Measurements from ENCODE around the gene MRTFA.
"Not testable (repeated sequence)": the region's sequence is repeated elsewhere in the genome, so short reads cannot be mapped to it uniquely, and the experiment has no call there.

MRTFA gene

DNA sequence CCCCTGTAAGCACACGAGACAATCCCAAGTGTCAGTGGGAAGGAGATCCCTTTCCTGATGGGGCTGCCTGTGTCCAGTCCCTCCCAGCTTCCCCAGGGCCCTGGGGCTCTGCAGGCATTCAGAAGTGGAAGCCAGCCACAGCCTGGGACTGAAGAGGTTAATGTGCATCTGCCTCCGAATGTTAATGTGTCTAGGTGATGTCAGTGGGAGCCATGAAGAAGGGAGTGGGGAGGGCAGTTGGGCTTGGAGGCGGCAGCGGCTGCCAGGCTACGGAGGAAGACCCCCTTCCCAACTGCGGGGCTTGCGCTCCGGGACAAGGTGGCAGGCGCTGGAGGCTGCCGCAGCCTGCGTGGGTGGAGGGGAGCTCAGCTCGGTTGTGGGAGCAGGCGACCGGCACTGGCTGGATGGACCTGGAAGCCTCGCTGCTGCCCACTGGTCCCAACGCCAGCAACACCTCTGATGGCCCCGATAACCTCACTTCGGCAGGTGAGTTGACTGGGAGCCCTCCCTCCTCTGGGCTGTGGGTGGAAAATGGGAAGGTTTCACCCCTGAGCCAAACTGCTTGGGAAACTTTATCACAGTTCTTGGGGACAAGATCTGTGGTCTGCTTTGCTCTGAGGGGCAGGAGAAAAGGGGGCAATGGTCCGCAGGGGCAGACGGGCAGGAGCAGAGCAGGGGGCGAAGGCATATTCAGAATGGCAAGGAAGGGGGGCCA, 42.9 kb upstream of the MRTFA start, which contains the start of gene MCHR1:
TSS of gene MCHR1 (plus strand) at position 236 of the 715 bp plus-strand sequence. CDS start at position 405, 169 bp downstream.
- DNase-seq (ENCODE audit: low spot score): no peak
- TF ChIP-seq, protein P1, sequence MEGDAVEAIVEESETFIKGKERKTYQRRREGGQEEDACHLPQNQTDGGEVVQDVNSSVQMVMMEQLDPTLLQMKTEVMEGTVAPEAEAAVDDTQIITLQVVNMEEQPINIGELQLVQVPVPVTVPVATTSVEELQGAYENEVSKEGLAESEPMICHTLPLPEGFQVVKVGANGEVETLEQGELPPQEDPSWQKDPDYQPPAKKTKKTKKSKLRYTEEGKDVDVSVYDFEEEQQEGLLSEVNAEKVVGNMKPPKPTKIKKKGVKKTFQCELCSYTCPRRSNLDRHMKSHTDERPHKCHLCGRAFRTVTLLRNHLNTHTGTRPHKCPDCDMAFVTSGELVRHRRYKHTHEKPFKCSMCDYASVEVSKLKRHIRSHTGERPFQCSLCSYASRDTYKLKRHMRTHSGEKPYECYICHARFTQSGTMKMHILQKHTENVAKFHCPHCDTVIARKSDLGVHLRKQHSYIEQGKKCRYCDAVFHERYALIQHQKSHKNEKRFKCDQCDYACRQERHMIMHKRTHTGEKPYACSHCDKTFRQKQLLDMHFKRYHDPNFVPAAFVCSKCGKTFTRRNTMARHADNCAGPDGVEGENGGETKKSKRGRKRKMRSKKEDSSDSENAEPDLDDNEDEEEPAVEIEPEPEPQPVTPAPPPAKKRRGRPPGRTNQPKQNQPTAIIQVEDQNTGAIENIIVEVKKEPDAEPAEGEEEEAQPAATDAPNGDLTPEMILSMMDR (IDR thresholded peaks at IDR 0.05; ENCODE audit: extremely low read depth, missing control alignments): no peak

DNA sequence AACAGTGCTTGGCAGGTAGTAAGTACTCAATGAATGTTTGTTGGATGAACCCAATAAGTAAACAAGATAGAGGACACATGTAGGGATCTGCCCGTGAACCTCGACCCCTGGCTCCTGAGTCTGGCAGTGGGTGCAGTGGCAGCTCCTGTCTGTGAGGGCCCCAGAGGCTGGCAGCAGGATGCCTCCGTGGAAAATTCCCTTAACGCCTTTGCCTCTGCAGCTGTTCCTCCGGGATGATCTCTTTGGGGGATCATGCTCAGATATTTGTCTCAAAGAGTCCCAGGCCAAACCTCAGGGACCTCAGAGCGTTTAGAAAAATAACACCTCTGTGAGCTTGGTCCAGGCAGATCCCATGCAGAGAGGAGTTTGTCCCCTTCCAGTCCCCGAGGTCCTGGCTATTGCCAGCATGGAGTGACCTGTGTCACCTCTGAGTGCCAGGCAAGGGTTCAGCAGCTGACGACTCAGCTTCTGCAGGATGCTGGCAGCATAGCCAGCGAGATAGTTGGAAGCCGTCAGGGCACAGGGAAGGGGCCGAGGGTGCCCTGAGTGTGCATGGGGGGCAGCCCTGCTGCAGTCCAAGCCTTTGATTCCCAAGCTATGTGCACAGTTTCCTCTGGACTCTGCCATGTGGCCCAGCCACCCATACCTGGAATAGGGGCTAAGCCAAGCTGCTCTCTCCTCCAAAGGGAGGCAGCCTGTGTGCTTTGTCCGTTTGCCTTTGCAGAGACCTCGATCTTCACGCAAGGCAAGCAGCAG, 42.2 kb upstream of the MRTFA start:
- TF ChIP-seq, protein P1 (IDR thresholded peaks at IDR 0.05; ENCODE audit: extremely low read depth, missing control alignments): no peak
- DNase-seq (ENCODE audit: low spot score): no peak

DNA sequence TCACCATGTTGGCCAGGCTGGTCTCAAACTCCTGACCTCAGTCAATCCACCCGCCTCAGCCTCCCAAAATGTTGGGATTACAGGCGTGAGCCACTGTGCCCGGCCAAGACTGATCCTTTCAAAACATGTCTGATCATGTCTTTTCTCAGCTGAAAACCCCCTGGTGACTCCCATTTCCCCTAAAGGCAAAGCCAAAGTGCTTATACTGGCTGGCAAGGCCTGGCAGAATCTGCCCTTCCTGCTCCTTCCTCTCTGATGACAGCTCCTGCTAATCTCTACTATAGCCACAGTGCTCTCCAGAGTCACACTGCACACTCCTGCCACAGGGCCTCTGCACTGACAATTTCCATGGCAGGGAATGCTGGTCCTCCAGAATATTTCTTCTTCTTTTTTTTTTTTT, 40.1 kb upstream of the MRTFA start:
- TF ChIP-seq, protein P1 (IDR thresholded peaks at IDR 0.05; ENCODE audit: extremely low read depth, missing control alignments): no peak
- DNase-seq (ENCODE audit: low spot score): no peak

DNA sequence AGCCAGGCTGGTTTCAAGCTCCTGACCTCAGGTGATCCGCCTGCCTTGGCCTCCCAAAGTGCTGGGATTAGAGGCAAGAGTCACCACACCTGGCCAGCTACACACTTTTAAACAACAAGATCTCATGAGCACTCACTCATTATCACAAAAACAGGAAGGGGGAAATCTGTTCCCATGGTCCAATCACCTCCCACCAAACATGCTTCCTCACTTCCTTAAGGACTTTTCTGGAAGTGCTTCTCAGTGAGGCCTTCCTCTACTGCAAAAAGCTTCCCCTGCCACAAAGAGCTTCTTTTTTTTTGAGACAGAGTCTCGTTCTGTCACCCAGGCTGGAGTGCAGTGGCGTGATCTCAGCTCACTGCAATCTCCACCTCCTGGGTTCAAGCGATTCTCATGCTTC, 39.6 kb upstream of the MRTFA start:
- DNase-seq (ENCODE audit: low spot score): not testable (repeated sequence)

DNA sequence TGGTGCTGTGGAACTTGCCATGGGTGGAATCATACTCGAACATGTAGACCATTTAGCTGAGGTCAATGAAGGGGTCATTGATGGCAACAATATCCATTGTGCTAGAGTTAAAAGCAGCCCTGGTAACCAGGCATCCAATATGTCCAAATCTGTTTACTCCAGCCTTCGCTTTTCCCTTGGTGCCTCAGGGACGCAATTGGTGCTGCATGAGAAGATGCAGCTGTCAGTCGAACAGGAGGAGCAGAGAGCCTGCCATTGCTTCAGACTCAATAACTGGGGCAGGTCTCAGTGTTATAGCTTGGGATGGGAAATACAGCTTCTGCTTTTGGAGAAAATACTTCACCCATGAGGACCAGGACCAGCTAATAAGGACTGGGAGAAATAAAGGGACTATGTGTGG, 37.8 kb upstream of the MRTFA start:
- TF ChIP-seq, protein P1 (IDR thresholded peaks at IDR 0.05; ENCODE audit: extremely low read depth, missing control alignments): no peak
- DNase-seq (ENCODE audit: low spot score): no peak

DNA sequence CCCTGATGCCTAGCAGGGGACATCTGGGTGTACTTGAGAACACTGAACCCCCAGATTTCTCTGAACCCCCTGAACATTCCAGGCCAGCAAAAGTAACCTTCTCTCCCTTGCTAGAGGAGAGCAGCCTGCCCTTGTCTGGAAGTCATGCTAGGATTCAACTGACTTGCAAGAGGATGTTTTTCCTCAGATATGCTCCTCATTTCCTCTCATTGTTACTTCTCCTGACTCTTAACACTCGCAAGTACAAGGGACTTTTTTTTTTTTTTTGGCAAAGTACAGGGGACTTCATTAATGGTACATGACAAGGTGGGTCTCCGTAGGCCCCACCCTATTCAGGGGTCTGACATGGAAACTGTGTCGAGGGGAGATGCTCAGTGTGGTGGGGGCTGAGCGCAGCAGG, 36.5 kb upstream of the MRTFA start:
- DNase-seq (ENCODE audit: low spot score): no peak
- TF ChIP-seq, protein P1 (IDR thresholded peaks at IDR 0.05; ENCODE audit: extremely low read depth, missing control alignments): no peak

DNA sequence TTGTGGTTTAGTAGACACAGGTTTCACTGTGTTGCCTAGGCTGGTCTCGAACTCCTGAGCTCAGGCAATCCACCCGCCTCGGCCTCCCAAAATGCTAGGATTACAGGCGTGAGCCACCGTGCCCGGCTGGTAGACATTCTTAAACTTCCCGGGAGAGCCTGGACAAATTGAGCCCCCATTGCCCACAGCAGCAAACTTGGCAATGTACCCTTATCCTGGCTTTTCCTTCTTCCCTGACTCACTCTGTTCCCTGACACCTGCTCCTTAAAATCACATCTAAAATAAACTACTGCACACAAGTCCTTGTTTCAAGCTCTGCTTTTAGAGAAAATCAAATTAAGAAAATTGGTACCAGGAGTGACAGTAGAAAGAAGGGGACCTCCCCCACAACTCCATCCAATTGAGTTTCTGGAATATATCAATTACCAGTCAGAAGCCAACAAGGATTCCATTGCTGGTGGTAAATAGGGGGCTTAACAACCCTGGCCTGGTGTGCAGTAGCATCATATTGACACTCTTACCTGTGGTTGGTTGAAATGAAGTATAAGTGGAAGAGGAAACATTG, 35.4 kb upstream of the MRTFA start:
- TF ChIP-seq, protein P1 (IDR thresholded peaks at IDR 0.05; ENCODE audit: extremely low read depth, missing control alignments): no peak
- DNase-seq (ENCODE audit: low spot score): no peak

All from GM20000 (cell line).